KMS-11 (cell line): ENCODE measurements around the gene TXNRD3.

Source experiments
- H2AFZ ChIP-seq: fragments of 200-600 bp; sonication (generic); 2 replicates; pipeline ENCODE4 v1.6.1; 2016; ENCODE audit warnings: antibody characterized with exemption, mixed run types, low read depth
- H3K27ac ChIP-seq: fragments of 200-600 bp; sonication (generic); 2 replicates; pipeline ENCODE4 v1.6.1; 2016; ENCODE audit warnings: mild to moderate bottlenecking, mixed run types
- H3K27me3 ChIP-seq: fragments of 200-600 bp; sonication (generic); 2 replicates; pipeline ENCODE4 v1.6.1; 2017; ENCODE audit warnings: mild to moderate bottlenecking, low read depth, mixed run types, moderate library complexity; ENCODE audit not compliant: insufficient read depth
- H3K36me3 ChIP-seq: fragments of 200-600 bp; sonication (generic); 2 replicates; pipeline ENCODE4 v1.6.1; 2017; ENCODE audit warnings: mild to moderate bottlenecking, mixed run types; ENCODE audit not compliant: insufficient read depth
- H3K4me1 ChIP-seq: fragments of 200-600 bp; sonication (generic); 2 replicates; pipeline ENCODE4 v1.6.1; 2016; ENCODE audit warnings: mild to moderate bottlenecking, low read depth, mixed run types; ENCODE audit not compliant: poor library complexity, severe bottlenecking
- H3K4me2 ChIP-seq: fragments of 200-600 bp; sonication (generic); 2 replicates; pipeline ENCODE4 v1.7.0; 2016; ENCODE audit warnings: mild to moderate bottlenecking, mixed run types
- H3K4me3 ChIP-seq: fragments of 200-600 bp; sonication (generic); IDR thresholded peaks from 2 replicates; pipeline ENCODE4 v1.6.1; 2017; ENCODE audit warnings: low read depth, low read length, mixed read lengths; ENCODE audit not compliant: insufficient read depth
- H3K79me2 ChIP-seq: fragments of 200-600 bp; sonication (generic); 2 replicates; pipeline ENCODE4 v1.6.1; 2016; ENCODE audit warnings: low read depth, mixed run types; ENCODE audit not compliant: insufficient read depth
- H3K9ac ChIP-seq: fragments of 200-600 bp; sonication (generic); 2 replicates; pipeline ENCODE4 v1.6.1; 2016; ENCODE audit warnings: mild to moderate bottlenecking, mixed run types
- H4K20me1 ChIP-seq: fragments of 200-600 bp; sonication (generic); 2 replicates; pipeline ENCODE4 v1.6.1; 2016; ENCODE audit warnings: mild to moderate bottlenecking, mixed run types; ENCODE audit not compliant: insufficient read depth
- CTCF ChIP-seq: fragments of 200-600 bp; sonication (generic); conservative IDR thresholded peaks from 2 replicates; pipeline ENCODE4 v1.6.1; 2017; ENCODE audit warnings: low read depth, mild to moderate bottlenecking, antibody characterized with exemption, low read length, moderate library complexity, mixed read lengths

Gene TXNRD3

GRCh38 chr3:126693921-126694320, 39.0 kb upstream of the TXNRD3 start:
- no peaks in the 10 kb centered on the region for H3K27me3 ChIP-seq
- no peaks in the 10 kb centered on the region for H4K20me1 ChIP-seq
- no peak overlapping the region for H3K4me3 ChIP-seq
- H3K4me2 ChIP-seq, result no peak overlapping the region
- H3K79me2 ChIP-seq, result no peaks in the 10 kb centered on the region
- no peaks in the 10 kb centered on the region for H3K4me1 ChIP-seq
- no peak overlapping the region for H3K9ac ChIP-seq
- TF ChIP-seq CTCF, result no peak
- no peak overlapping the region for H2AFZ ChIP-seq
- H3K36me3 ChIP-seq, result no peaks in the 10 kb centered on the region
- no peak overlapping the region for H3K27ac ChIP-seq

GRCh38 chr3:126692858-126693257, 37.9 kb upstream of the TXNRD3 start:
- Histone ChIP-seq H3K4me2 (no peak overlapping the region), H2AFZ (no peak overlapping the region), H3K27ac (no peak overlapping the region), H3K4me3 (no peak overlapping the region), H3K9ac (no peak overlapping the region), H4K20me1 (no peaks in the 10 kb centered on the region), H3K27me3 (no peaks in the 10 kb centered on the region), H3K36me3 (no peaks in the 10 kb centered on the region), H3K4me1 (no peaks in the 10 kb centered on the region), H3K79me2 (no peaks in the 10 kb centered on the region)
- no peak for TF ChIP-seq CTCF

GRCh38 chr3:126691765-126692164, 36.8 kb upstream of the TXNRD3 start:
- no peak overlapping the region for H3K27ac ChIP-seq
- no peak overlapping the region for H3K4me2 ChIP-seq
- no peaks in the 10 kb centered on the region for H3K36me3 ChIP-seq
- H3K9ac ChIP-seq, result no peak overlapping the region
- no peak overlapping the region for H3K4me3 ChIP-seq
- H2AFZ ChIP-seq, result no peak overlapping the region
- TF ChIP-seq CTCF, result no peak
- no peaks in the 10 kb centered on the region for H3K4me1 ChIP-seq
- H4K20me1 ChIP-seq, result no peaks in the 10 kb centered on the region
- no peaks in the 10 kb centered on the region for H3K79me2 ChIP-seq
- no peaks in the 10 kb centered on the region for H3K27me3 ChIP-seq

- Histone ChIP-seq H3K36me3 (no peaks in the 10 kb centered on the region), H3K4me2 (no peak overlapping the region), H3K27ac (no peak overlapping the region), H4K20me1 (no peaks in the 10 kb centered on the region), H3K9ac (no peak overlapping the region), H3K4me1 (no peaks in the 10 kb centered on the region), H3K27me3 (no peaks in the 10 kb centered on the region), H3K4me3 (no peak overlapping the region), H3K79me2 (no peaks in the 10 kb centered on the region), H2AFZ (no peak overlapping the region)
- TF ChIP-seq CTCF, result no peak
Measured at GRCh38 chr3:126685493-126685892, 30.6 kb upstream of the TXNRD3 start.

GRCh38 chr3:126685021-126685420, 30.1 kb upstream of the TXNRD3 start:
- H3K9ac ChIP-seq, result no peak overlapping the region
- no peak overlapping the region for H2AFZ ChIP-seq
- H3K27me3 ChIP-seq, result no peaks in the 10 kb centered on the region
- TF ChIP-seq CTCF, result no peak
- no peaks in the 10 kb centered on the region for H3K36me3 ChIP-seq
- H3K4me3 ChIP-seq, result no peak overlapping the region
- no peaks in the 10 kb centered on the region for H3K4me1 ChIP-seq
- no peaks in the 10 kb centered on the region for H3K79me2 ChIP-seq
- no peaks in the 10 kb centered on the region for H4K20me1 ChIP-seq
- H3K27ac ChIP-seq, result no peak overlapping the region
- no peak overlapping the region for H3K4me2 ChIP-seq
